OCI-LY3 (cell line): ENCODE measurements around the gene PRKAR1B.

Source experiments
- CTCF ChIP-seq: fragments of 200-600, 300-600 bp; sonication (generic); IDR thresholded peaks from 2 replicates; pipeline ENCODE4 v1.5.1; 2014; ENCODE audit warnings: antibody characterized with exemption, low read length, low read depth
- EZH2phosphoT487 ChIP-seq: fragments of 200-600 bp; shearing (Covaris generic); IDR thresholded peaks from 2 replicates; pipeline ENCODE4 v1.6.1; 2018; ENCODE audit warnings: antibody characterized with exemption, mixed run types, low read depth

- no peak for TF ChIP-seq CTCF
- TF ChIP-seq EZH2phosphoT487: no peak
Observed at GRCh38 chr7:641966-642365, 85.1 kb downstream of the PRKAR1B start.
